Neural cell (in vitro differentiated cells): Measurements from ENCODE around the gene ITGA1. TPM values are rescaled to one million over a fixed set of nuclear protein-coding genes. Genes with fewer than 3 reads are reported as not detected.

ENCODE experiments used
- H2AFZ ChIP-seq: fragments of 200-600, 300-800 bp; sonication (generic), shearing (Covaris generic); 2 replicates; pipeline ENCODE4 v1.6.0; 2014; ENCODE audit warnings: low read depth, mild to moderate bottlenecking, antibody characterized with exemption, low read length, moderate library complexity
- H3F3A ChIP-seq: fragments of 200-600 bp; shearing (Covaris generic); 2 replicates; pipeline ENCODE4 v1.6.1; 2016; ENCODE audit warnings: mild to moderate bottlenecking, moderate library complexity, mixed read lengths, antibody characterized with exemption, low read length; ENCODE audit not compliant: insufficient read depth, poor library complexity, severe bottlenecking
- H3K27ac ChIP-seq: fragments of 200-600, 300-800 bp; sonication (generic), shearing (Covaris generic); 2 replicates; pipeline ENCODE4 v1.5.1; 2014; ENCODE audit warnings: mild to moderate bottlenecking, low read length, moderate library complexity
- H3K27me3 ChIP-seq: fragments of 300-800, 200-600 bp; sonication (generic), shearing (Covaris generic); 2 replicates; pipeline ENCODE4 v1.6.0; 2014; ENCODE audit warnings: mild to moderate bottlenecking, low read depth, low read length, moderate library complexity; ENCODE audit not compliant: insufficient read depth
- H3K36me3 ChIP-seq: fragments of 300-800, 200-600 bp; sonication (generic), shearing (Covaris generic); 2 replicates; pipeline ENCODE4 v1.5.1; 2014; ENCODE audit warnings: mild to moderate bottlenecking, antibody characterized with exemption, low read length, moderate library complexity; ENCODE audit not compliant: insufficient read depth
- H3K4me2 ChIP-seq: fragments of 300-800, 200-600 bp; sonication (generic), shearing (Covaris generic); 2 replicates; pipeline ENCODE4 v1.6.0; 2014; ENCODE audit warnings: mild to moderate bottlenecking, low read length
- H3K4me3 ChIP-seq: fragments of 300-800, 200-600 bp; sonication (generic), shearing (Covaris generic); 2 replicates; pipeline ENCODE4 v1.5.1; 2014; ENCODE audit warnings: mild to moderate bottlenecking, low read length, moderate library complexity
- H3K79me2 ChIP-seq: fragments of 200-600 bp; shearing (Covaris generic); replicated peaks from 2 replicates; pipeline ENCODE4 v1.6.0; 2014; ENCODE audit warnings: mild to moderate bottlenecking, low read length, moderate library complexity; ENCODE audit not compliant: insufficient read depth
- H3K9ac ChIP-seq: fragments of 300-800, 200-600 bp; sonication (generic), shearing (Covaris generic); 2 replicates; pipeline ENCODE4 v1.6.1; 2016; ENCODE audit warnings: mild to moderate bottlenecking, low read length, mixed read lengths
- H3K9me2 ChIP-seq: fragments of 200-600 bp; shearing (Covaris generic); 2 replicates; pipeline ENCODE4 v1.6.1; 2016; ENCODE audit warnings: mild to moderate bottlenecking, low read length, mixed read lengths; ENCODE audit not compliant: insufficient read depth
- H3K9me3 ChIP-seq: fragments of 200-600, 300-800 bp; sonication (generic), shearing (Covaris generic); 2 replicates; pipeline ENCODE4 v1.6.1; 2016; ENCODE audit warnings: mild to moderate bottlenecking, mixed run types, low read length, moderate library complexity, mixed read lengths
- H4K20me1 ChIP-seq: fragments of 200-600 bp; shearing (Covaris generic); 2 replicates; pipeline ENCODE4 v1.6.1; 2016; ENCODE audit warnings: mild to moderate bottlenecking, mixed run types; ENCODE audit not compliant: insufficient read depth
- CTCF ChIP-seq: fragments of 450-650 bp; IDR thresholded peaks from 2 replicates; pipeline ENCODE4 v1.5.1; 2014; ENCODE audit warnings: antibody characterized with exemption, mild to moderate bottlenecking, moderate library complexity; ENCODE audit not compliant: poor library complexity, severe bottlenecking
- EP300 ChIP-seq: fragments of 450-650 bp; conservative IDR thresholded peaks from 2 replicates; pipeline ENCODE4 v1.6.1; 2014; ENCODE audit warnings: antibody characterized with exemption, mild to moderate bottlenecking, moderate library complexity; ENCODE audit not compliant: poor library complexity, severe bottlenecking
- EZH2 ChIP-seq: fragments of 200-600, 300-800 bp; shearing (Covaris generic), sonication (generic); IDR thresholded peaks from 2 replicates; pipeline ENCODE4 v1.6.1; 2014; ENCODE audit warnings: antibody characterized with exemption, low read length, borderline replicate concordance, mild to moderate bottlenecking; ENCODE audit not compliant: insufficient read depth, poor library complexity, severe bottlenecking
- MXI1 ChIP-seq: fragments of 450-650 bp; conservative IDR thresholded peaks from 2 replicates; pipeline ENCODE4 v1.6.1; 2014; ENCODE audit warnings: antibody characterized with exemption, mild to moderate bottlenecking; ENCODE audit not compliant: poor library complexity, severe bottlenecking
- POLR2AphosphoS5 ChIP-seq: IDR thresholded peaks from 2 replicates; pipeline ENCODE4 v1.6.1; 2012
- RAD21 ChIP-seq: fragments of 450-650 bp; conservative IDR thresholded peaks from 2 replicates; pipeline ENCODE4 v1.6.1; 2014; ENCODE audit warnings: antibody characterized with exemption, mild to moderate bottlenecking, moderate library complexity
- REST ChIP-seq: IDR thresholded peaks from 2 replicates; pipeline ENCODE4 v1.6.1; 2012; ENCODE audit warnings: borderline replicate concordance
- SMC3 ChIP-seq: fragments of 450-650 bp; conservative IDR thresholded peaks from 2 replicates; pipeline ENCODE4 v1.6.1; 2014; ENCODE audit warnings: antibody characterized with exemption, mild to moderate bottlenecking, moderate library complexity; ENCODE audit not compliant: poor library complexity
- TAF1 ChIP-seq: IDR thresholded peaks from 2 replicates; pipeline ENCODE4 v1.6.1; 2012; ENCODE audit warnings: low read depth
- polyA plus RNA-seq: library from polyadenylated mRNA; depleted of rRNA; stranded (reverse); fragments of >200 nt; gene quantifications from 2 replicates; pipeline ENCODE4 v1.2.3, GENCODE V29; 2014

ITGA1 gene
- polyA plus RNA-seq, 1 donor from 2014 or later, result 0.15 TPM

- H3K4me2 ChIP-seq, result no peak overlapping the region
- H4K20me1 ChIP-seq, result no peaks in the 10 kb centered on the region
These were observed 100.6 kb downstream of the ITGA1 start for GRCh38 chr5:52888363-52888762.

GRCh38 chr5:52892242-52892878, 104.6 kb downstream of the ITGA1 start:
- Histone ChIP-seq H3K4me3 (no peak overlapping the region), H2AFZ (no peak overlapping the region), H3K27ac (no peak overlapping the region), H3K9ac (no peak overlapping the region), H4K20me1 (no peaks in the 10 kb centered on the region), H3F3A (no peaks in the 10 kb centered on the region), H3K27me3 (no peaks in the 10 kb centered on the region), H3K79me2 (no peaks in the 10 kb centered on the region), H3K9me2 (no peaks in the 10 kb centered on the region), H3K36me3 (no peaks in the 10 kb centered on the region), H3K4me2 (no peak overlapping the region), H3K9me3 (no peaks in the 10 kb centered on the region)
- TF ChIP-seq RAD21, result no peak
- TF ChIP-seq CTCF, result no peak
- TF ChIP-seq EZH2, result no peak
- no peak for TF ChIP-seq TAF1
- TF ChIP-seq SMC3, result no peak

More at GRCh38 chr5:52888363-52888762, 100.6 kb downstream of the ITGA1 start:
- no peaks in the 10 kb centered on the region for H3K9me2 ChIP-seq
- H3K9ac ChIP-seq, result no peak overlapping the region
- H3K4me3 ChIP-seq, result no peak overlapping the region
- no peak overlapping the region for H2AFZ ChIP-seq
- no peaks in the 10 kb centered on the region for H3K36me3 ChIP-seq
- no peak overlapping the region for H3K27ac ChIP-seq
- TF ChIP-seq REST (no peak), SMC3 (no peak), EZH2 (no peak), POLR2AphosphoS5 (no peak), MXI1 (no peak), EP300 (no peak), RAD21 (no peak), TAF1 (no peak), CTCF (no peak)
- no peaks in the 10 kb centered on the region for H3K27me3 ChIP-seq
- no peaks in the 10 kb centered on the region for H3K9me3 ChIP-seq
- H3F3A ChIP-seq, result no peaks in the 10 kb centered on the region
- no peaks in the 10 kb centered on the region for H3K79me2 ChIP-seq
